ENCODE data around the gene NUBP2.

DNA sequence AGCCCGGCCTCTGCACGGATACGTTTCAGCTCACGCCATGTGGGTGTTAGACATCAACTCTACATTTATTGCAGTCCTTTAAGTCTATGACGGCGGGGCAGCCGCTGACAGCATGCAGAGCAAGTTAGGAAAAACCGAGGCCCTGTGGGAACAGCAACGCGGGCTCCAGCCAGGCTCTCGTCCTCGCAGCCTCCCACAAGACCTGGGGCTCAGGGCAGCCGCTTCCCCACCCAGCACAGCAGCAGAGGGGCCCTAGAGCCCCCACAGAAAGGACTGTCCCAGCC is 6.1 kb upstream of the NUBP2 start:
- TF ChIP-seq TCF12 (IDR thresholded peaks at IDR 0.05) (no peak), SMC3 (IDR thresholded peaks at IDR 0.05; ENCODE audit: low read depth, low read length) (no peak), EZH2phosphoT487 (IDR thresholded peaks at IDR 0.05; ENCODE audit: borderline replicate concordance, low read depth) (no peak), RCOR1 (IDR thresholded peaks at IDR 0.05; ENCODE audit: low read length) (no peak)
- TF ChIP-seq, protein P1, sequence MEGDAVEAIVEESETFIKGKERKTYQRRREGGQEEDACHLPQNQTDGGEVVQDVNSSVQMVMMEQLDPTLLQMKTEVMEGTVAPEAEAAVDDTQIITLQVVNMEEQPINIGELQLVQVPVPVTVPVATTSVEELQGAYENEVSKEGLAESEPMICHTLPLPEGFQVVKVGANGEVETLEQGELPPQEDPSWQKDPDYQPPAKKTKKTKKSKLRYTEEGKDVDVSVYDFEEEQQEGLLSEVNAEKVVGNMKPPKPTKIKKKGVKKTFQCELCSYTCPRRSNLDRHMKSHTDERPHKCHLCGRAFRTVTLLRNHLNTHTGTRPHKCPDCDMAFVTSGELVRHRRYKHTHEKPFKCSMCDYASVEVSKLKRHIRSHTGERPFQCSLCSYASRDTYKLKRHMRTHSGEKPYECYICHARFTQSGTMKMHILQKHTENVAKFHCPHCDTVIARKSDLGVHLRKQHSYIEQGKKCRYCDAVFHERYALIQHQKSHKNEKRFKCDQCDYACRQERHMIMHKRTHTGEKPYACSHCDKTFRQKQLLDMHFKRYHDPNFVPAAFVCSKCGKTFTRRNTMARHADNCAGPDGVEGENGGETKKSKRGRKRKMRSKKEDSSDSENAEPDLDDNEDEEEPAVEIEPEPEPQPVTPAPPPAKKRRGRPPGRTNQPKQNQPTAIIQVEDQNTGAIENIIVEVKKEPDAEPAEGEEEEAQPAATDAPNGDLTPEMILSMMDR (IDR thresholded peaks at IDR 0.05), result no peak
- TF ChIP-seq, protein P2, sequence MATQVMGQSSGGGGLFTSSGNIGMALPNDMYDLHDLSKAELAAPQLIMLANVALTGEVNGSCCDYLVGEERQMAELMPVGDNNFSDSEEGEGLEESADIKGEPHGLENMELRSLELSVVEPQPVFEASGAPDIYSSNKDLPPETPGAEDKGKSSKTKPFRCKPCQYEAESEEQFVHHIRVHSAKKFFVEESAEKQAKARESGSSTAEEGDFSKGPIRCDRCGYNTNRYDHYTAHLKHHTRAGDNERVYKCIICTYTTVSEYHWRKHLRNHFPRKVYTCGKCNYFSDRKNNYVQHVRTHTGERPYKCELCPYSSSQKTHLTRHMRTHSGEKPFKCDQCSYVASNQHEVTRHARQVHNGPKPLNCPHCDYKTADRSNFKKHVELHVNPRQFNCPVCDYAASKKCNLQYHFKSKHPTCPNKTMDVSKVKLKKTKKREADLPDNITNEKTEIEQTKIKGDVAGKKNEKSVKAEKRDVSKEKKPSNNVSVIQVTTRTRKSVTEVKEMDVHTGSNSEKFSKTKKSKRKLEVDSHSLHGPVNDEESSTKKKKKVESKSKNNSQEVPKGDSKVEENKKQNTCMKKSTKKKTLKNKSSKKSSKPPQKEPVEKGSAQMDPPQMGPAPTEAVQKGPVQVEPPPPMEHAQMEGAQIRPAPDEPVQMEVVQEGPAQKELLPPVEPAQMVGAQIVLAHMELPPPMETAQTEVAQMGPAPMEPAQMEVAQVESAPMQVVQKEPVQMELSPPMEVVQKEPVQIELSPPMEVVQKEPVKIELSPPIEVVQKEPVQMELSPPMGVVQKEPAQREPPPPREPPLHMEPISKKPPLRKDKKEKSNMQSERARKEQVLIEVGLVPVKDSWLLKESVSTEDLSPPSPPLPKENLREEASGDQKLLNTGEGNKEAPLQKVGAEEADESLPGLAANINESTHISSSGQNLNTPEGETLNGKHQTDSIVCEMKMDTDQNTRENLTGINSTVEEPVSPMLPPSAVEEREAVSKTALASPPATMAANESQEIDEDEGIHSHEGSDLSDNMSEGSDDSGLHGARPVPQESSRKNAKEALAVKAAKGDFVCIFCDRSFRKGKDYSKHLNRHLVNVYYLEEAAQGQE (IDR thresholded peaks at IDR 0.05; ENCODE audit: low read depth, low read length), result no peak

Data from SK-N-SH (cell line).